ENCODE data around the gene SLC35A2. TPM values are rescaled to one million over a fixed set of nuclear protein-coding genes. Genes with fewer than 3 reads are reported as not detected.
A peak's percentile ranks its signal among the peaks of the same experiment; 100 is the strongest.
"Not testable (repeated sequence)": the region's sequence is repeated elsewhere in the genome, so short reads cannot be mapped to it uniquely, and the experiment has no call there.

SLC35A2 gene
- total RNA-seq, 1 donor from 2014 or later, result 34.6 TPM

DNA sequence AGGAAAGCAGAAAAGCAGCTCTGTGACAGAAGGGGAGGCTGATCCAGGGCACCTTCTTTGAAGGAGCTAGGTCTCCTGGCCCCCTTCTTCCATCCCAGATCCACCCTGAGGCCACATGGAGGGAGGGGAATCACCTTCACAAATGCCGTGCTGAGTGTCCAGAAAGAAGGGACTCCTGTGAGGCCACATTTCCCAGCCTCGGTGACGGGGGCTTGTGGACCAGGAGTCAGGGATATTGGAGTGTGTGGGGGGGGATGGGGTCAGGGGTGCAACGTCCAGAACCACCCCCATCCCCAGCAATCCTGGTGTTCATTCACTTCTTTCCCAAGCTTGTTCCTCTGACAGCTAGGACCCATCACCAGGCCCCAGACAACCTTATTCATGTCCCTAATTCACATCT is 18.6 kb downstream of the SLC35A2 start:
- H3K9me3 Mint-ChIP-seq (ENCODE audit: unreplicated experiment), result no peaks in the 10 kb centered on the region
- H3K36me3 Mint-ChIP-seq (ENCODE audit: unreplicated experiment), result peaks cover 1% of the 10 kb centered on the region
- H3K27me3 Mint-ChIP-seq (ENCODE audit: unreplicated experiment), result no peaks in the 10 kb centered on the region
- no peak overlapping the region for H3K27ac Mint-ChIP-seq (ENCODE audit: unreplicated experiment)
- peaks cover 18% of the 10 kb centered on the region for H3K4me1 Mint-ChIP-seq (ENCODE audit: unreplicated experiment)
- TF ChIP-seq, protein P1, sequence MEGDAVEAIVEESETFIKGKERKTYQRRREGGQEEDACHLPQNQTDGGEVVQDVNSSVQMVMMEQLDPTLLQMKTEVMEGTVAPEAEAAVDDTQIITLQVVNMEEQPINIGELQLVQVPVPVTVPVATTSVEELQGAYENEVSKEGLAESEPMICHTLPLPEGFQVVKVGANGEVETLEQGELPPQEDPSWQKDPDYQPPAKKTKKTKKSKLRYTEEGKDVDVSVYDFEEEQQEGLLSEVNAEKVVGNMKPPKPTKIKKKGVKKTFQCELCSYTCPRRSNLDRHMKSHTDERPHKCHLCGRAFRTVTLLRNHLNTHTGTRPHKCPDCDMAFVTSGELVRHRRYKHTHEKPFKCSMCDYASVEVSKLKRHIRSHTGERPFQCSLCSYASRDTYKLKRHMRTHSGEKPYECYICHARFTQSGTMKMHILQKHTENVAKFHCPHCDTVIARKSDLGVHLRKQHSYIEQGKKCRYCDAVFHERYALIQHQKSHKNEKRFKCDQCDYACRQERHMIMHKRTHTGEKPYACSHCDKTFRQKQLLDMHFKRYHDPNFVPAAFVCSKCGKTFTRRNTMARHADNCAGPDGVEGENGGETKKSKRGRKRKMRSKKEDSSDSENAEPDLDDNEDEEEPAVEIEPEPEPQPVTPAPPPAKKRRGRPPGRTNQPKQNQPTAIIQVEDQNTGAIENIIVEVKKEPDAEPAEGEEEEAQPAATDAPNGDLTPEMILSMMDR (IDR thresholded peaks at IDR 0.05), result no peak
- DNase-seq (ENCODE audit: extremely low spot score, unreplicated experiment), result no peak
- peak overlapping the region; percentile 4 for H3K4me3 Mint-ChIP-seq (ENCODE audit: unreplicated experiment)

DNA sequence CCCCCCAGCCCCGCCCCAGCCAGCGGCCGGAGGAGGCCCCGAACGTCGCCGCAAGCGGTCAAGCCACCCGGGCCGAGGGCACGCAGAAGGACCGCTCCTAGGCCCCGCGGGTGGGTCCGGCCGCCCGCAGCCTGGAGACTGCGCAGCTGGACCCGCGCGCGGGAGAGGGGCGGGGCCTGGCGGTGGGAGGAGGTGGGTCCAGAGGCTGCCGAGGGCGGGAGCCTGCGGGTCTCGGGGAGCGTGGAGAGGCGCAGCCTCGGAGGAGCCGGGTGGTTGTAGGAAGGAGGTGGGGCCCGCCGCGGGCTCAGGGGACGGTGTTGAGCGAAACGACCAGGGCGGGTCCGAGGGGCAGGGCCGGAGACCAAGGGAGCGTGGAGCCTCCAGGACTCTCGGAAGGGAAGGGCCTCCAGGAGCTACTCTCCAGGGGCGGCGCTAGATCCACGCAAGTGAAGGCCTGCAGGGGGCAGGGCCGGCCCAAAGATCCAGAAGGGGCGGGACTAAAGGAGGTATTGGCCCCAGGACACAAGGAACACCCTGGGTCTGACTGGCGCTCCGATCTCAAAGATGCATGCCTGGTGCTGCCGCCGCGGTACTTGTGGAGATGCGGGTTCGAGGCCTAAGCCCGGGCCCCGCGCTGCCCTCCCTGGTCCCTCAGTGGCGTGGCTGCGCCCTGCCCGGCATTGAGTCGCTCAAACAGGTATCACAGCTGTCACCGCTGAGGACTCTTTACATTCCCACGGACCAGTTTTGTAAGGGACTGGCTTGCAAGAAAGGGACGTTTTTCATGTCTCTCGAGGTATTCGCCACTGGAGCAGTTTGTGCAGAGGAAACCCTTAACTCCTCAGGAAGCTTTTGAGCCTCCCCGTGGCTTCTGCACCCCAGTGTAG is 19.8 kb downstream of the SLC35A2 start:
- H3K36me3 Mint-ChIP-seq (ENCODE audit: unreplicated experiment), result peaks cover 1% of the 10 kb centered on the region
- H3K4me3 Mint-ChIP-seq (ENCODE audit: unreplicated experiment), result peak overlapping the region; percentile 74
- H3K9me3 Mint-ChIP-seq (ENCODE audit: unreplicated experiment), result no peaks in the 10 kb centered on the region
- H3K4me1 Mint-ChIP-seq (ENCODE audit: unreplicated experiment), result peaks cover 14% of the 10 kb centered on the region
- TF ChIP-seq, protein P1 (IDR thresholded peaks at IDR 0.05), result peak; percentile 55
- no peaks in the 10 kb centered on the region for H3K27me3 Mint-ChIP-seq (ENCODE audit: unreplicated experiment)
- DNase-seq (ENCODE audit: extremely low spot score, unreplicated experiment), result peak; percentile 90
- H3K27ac Mint-ChIP-seq (ENCODE audit: unreplicated experiment), result no peak overlapping the region

DNA sequence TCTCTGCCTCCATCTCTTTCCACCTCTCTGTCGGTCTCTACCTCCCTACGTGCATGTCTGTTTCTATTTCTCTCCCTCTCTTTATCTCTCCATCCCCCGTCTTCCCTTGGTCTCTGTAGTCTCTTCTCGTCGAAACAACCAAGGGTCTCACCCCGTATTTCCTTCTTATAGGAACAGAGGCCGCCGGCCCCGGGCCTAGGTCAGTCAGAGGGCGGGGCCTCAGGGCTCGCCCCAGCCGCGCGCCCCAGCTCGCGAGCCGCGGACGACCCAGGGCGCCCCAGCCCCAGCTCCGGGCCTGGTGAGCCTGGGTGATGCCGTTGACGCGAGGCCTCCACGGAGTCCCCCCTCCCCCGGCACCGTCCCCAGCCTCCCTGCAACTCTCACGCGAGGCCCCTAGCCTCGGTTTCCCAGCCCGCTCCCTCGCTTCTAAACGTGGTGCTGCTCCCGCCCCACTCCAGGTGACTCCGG is 20.5 kb downstream of the SLC35A2 start:
- Mint-ChIP-seq H3K27me3 (ENCODE audit: unreplicated experiment) (no peaks in the 10 kb centered on the region), H3K4me1 (ENCODE audit: unreplicated experiment) (peaks cover 10% of the 10 kb centered on the region), H3K27ac (ENCODE audit: unreplicated experiment) (peak overlapping the region; percentile 67), H3K36me3 (ENCODE audit: unreplicated experiment) (peaks cover 1% of the 10 kb centered on the region), H3K4me3 (ENCODE audit: unreplicated experiment) (peak overlapping the region; percentile 74), H3K9me3 (ENCODE audit: unreplicated experiment) (no peaks in the 10 kb centered on the region)
- DNase-seq (ENCODE audit: extremely low spot score, unreplicated experiment), result no peak
- TF ChIP-seq, protein P1 (IDR thresholded peaks at IDR 0.05), result no peak

DNA sequence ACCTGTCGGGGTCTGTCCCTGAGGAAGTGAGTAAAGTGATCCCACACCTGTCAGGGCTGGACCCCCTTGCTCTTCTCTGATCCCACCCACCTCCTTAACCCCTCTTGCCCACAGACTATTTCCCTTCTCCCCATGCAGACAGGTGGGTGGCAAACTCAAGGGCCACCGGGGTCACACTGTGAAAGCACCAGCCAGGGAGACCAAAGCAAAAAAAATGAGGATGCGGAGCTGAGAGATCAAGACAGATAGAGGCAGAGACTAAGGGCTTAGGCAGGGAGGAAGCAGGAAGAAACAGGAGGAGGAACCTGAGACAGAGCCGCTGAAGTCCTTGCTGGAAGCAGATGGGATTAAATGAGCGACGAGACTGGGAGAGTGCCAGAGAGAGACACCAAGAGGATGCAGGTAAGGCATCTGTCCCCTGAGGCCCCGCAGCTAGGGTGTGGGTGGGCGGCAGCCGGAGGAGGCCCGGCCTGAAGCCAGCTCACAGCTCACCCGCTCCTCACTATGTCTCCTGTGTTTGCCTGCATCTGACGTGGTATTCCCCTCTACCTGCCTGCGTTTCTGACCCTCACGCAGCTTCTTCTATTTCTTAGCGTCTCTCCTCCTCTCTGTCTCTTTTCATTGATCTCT is 21.0 kb downstream of the SLC35A2 start:
- H3K27me3 Mint-ChIP-seq (ENCODE audit: unreplicated experiment), result no peaks in the 10 kb centered on the region
- peaks cover 1% of the 10 kb centered on the region for H3K36me3 Mint-ChIP-seq (ENCODE audit: unreplicated experiment)
- peak overlapping the region; percentile 72 for H3K4me3 Mint-ChIP-seq (ENCODE audit: unreplicated experiment)
- peaks cover 10% of the 10 kb centered on the region for H3K4me1 Mint-ChIP-seq (ENCODE audit: unreplicated experiment)
- DNase-seq (ENCODE audit: extremely low spot score, unreplicated experiment), result no peak
- H3K27ac Mint-ChIP-seq (ENCODE audit: unreplicated experiment), result peak overlapping the region; percentile 67
- H3K9me3 Mint-ChIP-seq (ENCODE audit: unreplicated experiment), result no peaks in the 10 kb centered on the region
- TF ChIP-seq, protein P1 (IDR thresholded peaks at IDR 0.05), result no peak

GRCh38 chrX:48886586-48886985 is 24.9 kb downstream of the SLC35A2 start:
- H3K4me1 Mint-ChIP-seq (ENCODE audit: unreplicated experiment); DNase-seq (ENCODE audit: extremely low spot score, unreplicated experiment); H3K27ac Mint-ChIP-seq (ENCODE audit: unreplicated experiment): not testable (repeated sequence)

More at GRCh38 chrX:48886586-48886985, 24.9 kb downstream of the SLC35A2 start:
- H3K27me3 Mint-ChIP-seq (ENCODE audit: unreplicated experiment); H3K36me3 Mint-ChIP-seq (ENCODE audit: unreplicated experiment); H3K9me3 Mint-ChIP-seq (ENCODE audit: unreplicated experiment); H3K4me3 Mint-ChIP-seq (ENCODE audit: unreplicated experiment): not testable (repeated sequence)

All from osteocyte (in vitro differentiated cells).